Measurements from ENCODE around the gene SPAG16.

GRCh38 chr2:214367171-214367570 is 1082.9 kb downstream of the SPAG16 start:
- TF ChIP-seq EZH2 (IDR thresholded peaks at IDR 0.05; ENCODE audit: low read length, unreplicated experiment) (no peak), CTCF (conservative IDR thresholded peaks at IDR 0.05; ENCODE audit: low read depth, low read length) (no peak), EZH2phosphoT487 (IDR thresholded peaks at IDR 0.05; ENCODE audit: borderline replicate concordance, low read length) (no peak)
